H1 (cell line): ENCODE measurements around the gene ADAM12. TPM values are rescaled to one million over a fixed set of nuclear protein-coding genes. Genes with fewer than 3 reads are reported as not detected.

Experiments used
- CTCF ChIA-PET: fragments of 300-600 bp; sonication (Branson Sonifier 250); formaldehyde crosslinking; loops from one replicate; lab custom pipeline; 2021; ENCODE audit not compliant: partially characterized antibody; lab: Charles Lee
- POLR2A ChIA-PET: fragments of 300-600 bp; sonication (Branson Sonifier 250); formaldehyde crosslinking; loops from one replicate; lab custom pipeline; 2021; ENCODE audit warnings: inconsistent platforms; ENCODE audit not compliant: partially characterized antibody; lab: Charles Lee
- DNase-seq, 2 experiments: peaks; one replicate each; pipeline versions ENCODE4 v3.0.0 to v3.0.0-alpha.2; 2010 to 2022; ENCODE audit warnings: low spot score in 2 of 2, low read depth in 1 of 2, mixed read lengths in 1 of 2
- FAIRE-seq: peaks from 2 replicates; lab custom pipeline; 2011; peaks lifted over from hg19 to GRCh38; lab: Jason Lieb, UNC
- H2AFZ ChIP-seq: 2 replicates; pipeline ENCODE4 v1.8.1; 2012; ENCODE audit warnings: low read length, inconsistent platforms
- H2AK5ac ChIP-seq: 2 replicates; pipeline ENCODE4 v1.6.1; 2013; ENCODE audit warnings: low read depth, low read length
- H2BK120ac ChIP-seq: replicated peaks from 2 replicates; pipeline ENCODE3; 2013; ENCODE audit warnings: low read depth, low read length, inconsistent platforms
- H2BK12ac ChIP-seq: 2 replicates; pipeline ENCODE4 v1.6.1; 2013; ENCODE audit warnings: low read depth, low read length
- H2BK15ac ChIP-seq: 2 replicates; pipeline ENCODE4 v1.6.1; 2013; ENCODE audit warnings: low read length
- H2BK20ac ChIP-seq: 2 replicates; pipeline ENCODE4 v1.6.1; 2013; ENCODE audit warnings: low read length
- H2BK5ac ChIP-seq: 2 replicates; pipeline ENCODE4 v1.6.1; 2013; ENCODE audit warnings: low read depth, low read length
- H3K14ac ChIP-seq: 2 replicates; pipeline ENCODE4 v1.6.1; 2013; ENCODE audit warnings: inconsistent platforms; ENCODE audit not compliant: insufficient read length
- H3K18ac ChIP-seq: 2 replicates; pipeline ENCODE4 v1.6.1; 2013; ENCODE audit warnings: low read length; ENCODE audit errors: extremely low read depth
- H3K23ac ChIP-seq: 2 replicates; pipeline ENCODE4 v1.6.1; 2013; ENCODE audit warnings: inconsistent platforms; ENCODE audit not compliant: insufficient read length
- H3K23me2 ChIP-seq: 2 replicates; pipeline ENCODE4 v1.6.1; 2013; ENCODE audit warnings: low read depth, low read length
- H3K27ac ChIP-seq: 2 replicates; pipeline ENCODE4 v1.6.1; 2011; ENCODE audit warnings: low read depth, low read length, inconsistent platforms
- H3K27me3 ChIP-seq, 4 experiments: replicated peaks in 1 of 4; 1 replicate in 1 of 4; 2 replicates in 3 of 4; pipeline versions ENCODE4 v1.6.1 to v1.8.1; 2011 to 2013; ENCODE audit warnings: low read length in 3 of 4, mild to moderate bottlenecking in 3 of 4, inconsistent platforms in 2 of 4, mixed read lengths in 2 of 4, moderate library complexity in 1 of 4; ENCODE audit not compliant: control insufficient read depth in 3 of 4, insufficient read depth in 3 of 4; ENCODE audit errors: extremely low read depth in 1 of 4
- H3K36me3 ChIP-seq, 4 experiments: 2 replicates each; pipeline versions ENCODE4 v1.6.1 to v1.8.1; 2011 to 2013; ENCODE audit warnings: mild to moderate bottlenecking in 4 of 4, low read length in 3 of 4, moderate library complexity in 2 of 4, control low read depth in 1 of 4, inconsistent platforms in 1 of 4; ENCODE audit not compliant: insufficient read depth in 4 of 4, control insufficient read depth in 2 of 4
- H3K4ac ChIP-seq: replicated peaks from 2 replicates; pipeline ENCODE3; 2013; ENCODE audit warnings: low read length, low read depth, mixed read lengths, inconsistent platforms; ENCODE audit not compliant: insufficient read length
- H3K4me1 ChIP-seq, 4 experiments: replicated peaks in 1 of 4; 1 replicate in 1 of 4; 2 replicates in 3 of 4; pipeline versions ENCODE4 v1.6.1 to v1.8.1; 2011 to 2013; ENCODE audit warnings: low read length in 3 of 4, inconsistent platforms in 2 of 4, mixed read lengths in 1 of 4; ENCODE audit not compliant: insufficient read depth in 4 of 4, control insufficient read depth in 3 of 4
- H3K4me2 ChIP-seq, 2 experiments: 2 replicates each; pipeline versions ENCODE4 v1.6.1 to v1.8.1; 2011 to 2013; ENCODE audit warnings: low read depth in 2 of 2, low read length in 2 of 2, control low read depth in 1 of 2, inconsistent platforms in 1 of 2, mild to moderate bottlenecking in 1 of 2; ENCODE audit not compliant: insufficient read depth in 1 of 2
- H3K4me3 ChIP-seq, 4 experiments: fragments of 200-600, 300-600 bp in 1 of 4; sonication (generic), shearing (Covaris generic), sonication (Bioruptor Twin) in 1 of 4; 2 replicates each; pipeline versions ENCODE4 v1.5.1 to v1.8.1; 2011 to 2016; ENCODE audit warnings: low read length in 4 of 4, low read depth in 3 of 4, control low read depth in 2 of 4, inconsistent platforms in 2 of 4, mild to moderate bottlenecking in 2 of 4, mixed read lengths in 1 of 4, moderate library complexity in 1 of 4; ENCODE audit not compliant: insufficient read depth in 2 of 4; ENCODE audit errors: extremely low read depth in 1 of 4
- H3K56ac ChIP-seq: replicated peaks from 2 replicates; pipeline ENCODE3; 2013; ENCODE audit warnings: low read depth, mild to moderate bottlenecking, mixed read lengths, low read length, inconsistent platforms; ENCODE audit not compliant: insufficient read length
- H3K79me1 ChIP-seq: 2 replicates; pipeline ENCODE4 v1.6.1; 2013; ENCODE audit warnings: low read depth, low read length, control low read depth
- H3K79me2 ChIP-seq, 2 experiments: 2 replicates each; pipeline versions ENCODE4 v1.6.1 to v1.8.1; 2012 to 2013; ENCODE audit warnings: low read length in 2 of 2, mild to moderate bottlenecking in 2 of 2, inconsistent platforms in 1 of 2; ENCODE audit not compliant: insufficient read depth in 2 of 2, control insufficient read depth in 1 of 2
- H3K9ac ChIP-seq, 4 experiments: replicated peaks in 1 of 4; 1 replicate in 1 of 4; 2 replicates in 3 of 4; pipeline versions ENCODE4 v1.6.1 to v1.8.1; 2011 to 2013; ENCODE audit warnings: low read depth in 3 of 4, low read length in 3 of 4, control low read depth in 2 of 4, mild to moderate bottlenecking in 2 of 4, moderate library complexity in 2 of 4, inconsistent platforms in 1 of 4; ENCODE audit errors: extremely low read depth in 1 of 4
- H3K9me3 ChIP-seq, 2 experiments: 2 replicates each; pipeline versions ENCODE4 v1.6.1 to v1.8.1; 2012 to 2013; ENCODE audit warnings: mild to moderate bottlenecking in 2 of 2, moderate library complexity in 2 of 2, control low read depth in 1 of 2, inconsistent platforms in 1 of 2, low read depth in 1 of 2, low read length in 1 of 2, mixed read lengths in 1 of 2; ENCODE audit not compliant: insufficient read depth in 2 of 2
- H4K20me1 ChIP-seq, 2 experiments: replicated peaks in 1 of 2; 2 replicates each; pipeline versions ENCODE3 to v1.8.1; 2011 to 2013; ENCODE audit warnings: inconsistent platforms in 2 of 2, low read length in 2 of 2, mild to moderate bottlenecking in 1 of 2; ENCODE audit not compliant: insufficient read depth in 2 of 2, control insufficient read depth in 1 of 2
- H4K5ac ChIP-seq: 2 replicates; pipeline ENCODE4 v1.6.1; 2013; ENCODE audit warnings: low read length, low read depth, mixed read lengths, inconsistent platforms; ENCODE audit not compliant: insufficient read length
- H4K8ac ChIP-seq: 2 replicates; pipeline ENCODE4 v1.8.0; 2013; ENCODE audit warnings: mild to moderate bottlenecking, moderate library complexity, low read length, inconsistent platforms; ENCODE audit not compliant: insufficient read depth; ENCODE audit errors: extremely low read depth
- H4K91ac ChIP-seq: replicated peaks from 2 replicates; pipeline ENCODE3; 2013; ENCODE audit warnings: low read length, mixed read lengths, inconsistent platforms; ENCODE audit not compliant: insufficient read length
- ASH2L ChIP-seq: fragments of 200-600, 300-600 bp; sonication (generic); IDR thresholded peaks from one replicate; pipeline ENCODE4 v1.7.1; 2017; ENCODE audit warnings: low read length
- BCL11A ChIP-seq, 2 experiments: IDR thresholded peaks; one replicate each; pipeline ENCODE4 v1.6.1; 2011; ENCODE audit warnings: low read depth in 2 of 2, low read length in 2 of 2, mild to moderate bottlenecking in 2 of 2
- CREB1 ChIP-seq: IDR thresholded peaks from 2 replicates; pipeline ENCODE4 v1.6.1; 2012; ENCODE audit warnings: inconsistent platforms
- FOSL1 ChIP-seq: IDR thresholded peaks from 2 replicates; pipeline ENCODE4 v1.6.1; 2011; ENCODE audit warnings: mild to moderate bottlenecking, low read depth, low read length, moderate library complexity; ENCODE audit not compliant: insufficient read depth
- KDM4A ChIP-seq: IDR thresholded peaks from one replicate; pipeline ENCODE4 v1.7.1; 2012; ENCODE audit warnings: low read depth, mild to moderate bottlenecking, moderate library complexity, low read length, inconsistent platforms; ENCODE audit not compliant: severe bottlenecking
- KDM5A ChIP-seq: fragments of 200-600 bp; IDR thresholded peaks from 2 replicates; pipeline ENCODE4 v1.7.1; 2012; ENCODE audit warnings: mild to moderate bottlenecking, low read length, inconsistent platforms, mixed read lengths
- NRF1 ChIP-seq: IDR thresholded peaks from 2 replicates; pipeline ENCODE4 v1.6.1; 2011; ENCODE audit warnings: mild to moderate bottlenecking, low read depth, low read length, improper control_type of control experiment
- POU5F1 ChIP-seq: IDR thresholded peaks from 2 replicates; pipeline ENCODE4 v1.6.1; 2011; ENCODE audit warnings: low read depth, mild to moderate bottlenecking, low read length, moderate library complexity
- RBBP5 ChIP-seq: IDR thresholded peaks from 2 replicates; pipeline ENCODE4 v1.7.1; 2012; ENCODE audit warnings: low read depth, mild to moderate bottlenecking, inconsistent platforms, low read length, moderate library complexity, borderline replicate concordance
- SIRT6 ChIP-seq: IDR thresholded peaks from one replicate; pipeline ENCODE4 v1.7.1; 2012; ENCODE audit warnings: low read length, inconsistent platforms
- SIX5 ChIP-seq: IDR thresholded peaks from 2 replicates; pipeline ENCODE4 v1.6.1; 2011; ENCODE audit warnings: mild to moderate bottlenecking, low read depth, low read length
- SUZ12 ChIP-seq: fragments of 200-600 bp; sonication (generic); IDR thresholded peaks from 2 replicates; pipeline ENCODE4 v1.6.1; 2012; ENCODE audit warnings: mild to moderate bottlenecking, inconsistent platforms, low read length, moderate library complexity, mixed read lengths
- YY1 ChIP-seq: IDR thresholded peaks from 2 replicates; pipeline ENCODE4 v1.6.1; 2011; ENCODE audit warnings: low read depth, mild to moderate bottlenecking, low read length
- WGBS, 2 experiments: shearing (Covaris generic) in 1 of 2; methylation state at CpG; one replicate each; pipeline versions ENCODE4 v1.1.6 to v1.1.7; 2013 to 2015; ENCODE audit warnings: low lambda C conversion rate in 2 of 2, mixed read lengths in 2 of 2, inconsistent platforms in 1 of 2, low coverage in 1 of 2, missing lambda C conversion rate in 1 of 2; ENCODE audit not compliant: insufficient replicate concordance in 2 of 2, insufficient coverage in 1 of 2, insufficient read length in 1 of 2; ENCODE audit errors: extremely low coverage in 1 of 2, missing lambda C conversion rate in 1 of 2; 5-methylcytosine and 5-hydroxymethylcytosine counted together
- polyA plus RNA-seq, 7 experiments: library from polyadenylated mRNA; depleted of rRNA in 3 of 7; stranded (reverse) in 5 of 7; unstranded in 2 of 7; fragments of >200 nt in 5 of 7; fragments of 200-250 nt in 2 of 7; gene quantifications; 1 replicate in 5 of 7; 2 replicates in 1 of 7; 4 replicates in 1 of 7; pipeline versions ENCODE4 v1.2.1 to v1.2.3, GENCODE V29; 2011 to 2013; ENCODE audit warnings: missing spikeins in 2 of 7, mixed read lengths in 2 of 7
- total RNA-seq: library from RNA; stranded (reverse); fragmentation: NEBNext Ultra II Directional; extraction: Animal tissue kit (Norgen Biotek cat#: 25700); gene quantifications from 2 replicates; pipeline ENCODE4 v1.2.1, GENCODE V29; 2021
- TF ChIP-seq, protein P1 (sequence below): IDR thresholded peaks from 2 replicates; pipeline ENCODE4 v1.6.1; 2012; ENCODE audit warnings: low read length, inconsistent platforms

The ADAM12 gene
- total and polyA plus RNA-seq, 2 of the 8 experiments (the other 6 are each of a cell fraction or from before 2014, with no cell fraction given), result 0.07 to 0.17 TPM

- ChIA-PET POLR2A (no interaction called here), CTCF (no interaction called here)
- H3K23me2 ChIP-seq, result no peaks in the 10 kb centered on the region
- no peaks in the 10 kb centered on the region for H3K79me1 ChIP-seq
- H3K9me3 ChIP-seq, result no peaks in the 10 kb centered on the region
- WGBS, 2 experiments, result 90% methylated on average over 5 of the region's 5 CpGs; no CpG with 5 or more reads in 1 of the 2 experiments
- no peak overlapping the region for H2BK120ac ChIP-seq
- H3K23ac ChIP-seq, result no peak overlapping the region
- no peak overlapping the region for H2BK20ac ChIP-seq
- H3K18ac ChIP-seq, result no peak overlapping the region
- peaks cover 0 to 2% (median under 1%) of the 10 kb centered on the region in 4 experiments; a peak in 2 of 7 replicates for H3K4me1 ChIP-seq
- H4K5ac ChIP-seq, result no peak overlapping the region
- H3K9ac ChIP-seq, result no peak overlapping the region
- H3K14ac ChIP-seq, result no peak overlapping the region
- no peak overlapping the region for H3K56ac ChIP-seq
- H2AFZ ChIP-seq, result no peak overlapping the region
- H3K4ac ChIP-seq, result no peak overlapping the region
- H2BK15ac ChIP-seq, result no peak overlapping the region
- no peak overlapping the region for H2BK12ac ChIP-seq
- H4K8ac ChIP-seq, result no peak overlapping the region
- no peaks in the 10 kb centered on the region for H4K20me1 ChIP-seq
- no peak overlapping the region for H2AK5ac ChIP-seq
- H3K27ac ChIP-seq, result no peak overlapping the region
- H3K36me3 ChIP-seq, result no peaks in the 10 kb centered on the region
- no peak overlapping the region for H2BK5ac ChIP-seq
- no peak overlapping the region for H3K4me3 ChIP-seq
- H3K79me2 ChIP-seq, result no peaks in the 10 kb centered on the region
- H3K4me2 ChIP-seq, result no peak overlapping the region
- no peak for FAIRE-seq
- H3K27me3 ChIP-seq, result no peaks in the 10 kb centered on the region
- no peak for DNase-seq
- H4K91ac ChIP-seq, result no peak overlapping the region
- TF ChIP-seq CREB1 (no peak), KDM5A (no peak), RBBP5 (no peak), NRF1 (no peak), BCL11A (IDR thresholded peaks at IDR 0.05; ENCODE audit: low read depth in 2 of 2, low read length in 2 of 2) (no peak), FOSL1 (no peak), SUZ12 (no peak), SIRT6 (no peak), KDM4A (no peak), ASH2L (no peak), POU5F1 (no peak), YY1 (no peak), SIX5 (no peak)
- TF ChIP-seq, protein P1, sequence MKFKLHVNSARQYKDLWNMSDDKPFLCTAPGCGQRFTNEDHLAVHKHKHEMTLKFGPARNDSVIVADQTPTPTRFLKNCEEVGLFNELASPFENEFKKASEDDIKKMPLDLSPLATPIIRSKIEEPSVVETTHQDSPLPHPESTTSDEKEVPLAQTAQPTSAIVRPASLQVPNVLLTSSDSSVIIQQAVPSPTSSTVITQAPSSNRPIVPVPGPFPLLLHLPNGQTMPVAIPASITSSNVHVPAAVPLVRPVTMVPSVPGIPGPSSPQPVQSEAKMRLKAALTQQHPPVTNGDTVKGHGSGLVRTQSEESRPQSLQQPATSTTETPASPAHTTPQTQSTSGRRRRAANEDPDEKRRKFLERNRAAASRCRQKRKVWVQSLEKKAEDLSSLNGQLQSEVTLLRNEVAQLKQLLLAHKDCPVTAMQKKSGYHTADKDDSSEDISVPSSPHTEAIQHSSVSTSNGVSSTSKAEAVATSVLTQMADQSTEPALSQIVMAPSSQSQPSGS, result no peak
These were observed 278.4 kb downstream of the ADAM12 start for GRCh38 chr10:126109893-126110292.
